Measurements from ENCODE around the gene ROBO1.

- TF ChIP-seq CTCF (IDR thresholded peaks at IDR 0.05) (no peak), EZH2 (IDR thresholded peaks at IDR 0.05; ENCODE audit: borderline replicate concordance, insufficient read depth, low read depth, low read length, poor library complexity, severe bottlenecking) (no peak)
These were observed 907.2 kb downstream of the ROBO1 start for GRCh38 chr3:78860567-78860966.

Measured in B cell (primary cell).